Measurements from ENCODE around the gene ADAM8.

GRCh38 chr10:133212853-133213494 lies 63.7 kb downstream of the ADAM8 start:
- no peak for TF ChIP-seq CTCF (IDR thresholded peaks at IDR 0.05)
- no peak for TF ChIP-seq POLR2A (IDR thresholded peaks at IDR 0.05)
